ENCODE data around the gene SETD6. TPM values are rescaled to one million over a fixed set of nuclear protein-coding genes. Genes with fewer than 3 reads are reported as not detected.

SETD6 gene
- total RNA-seq, 1 experiment from 2014 or later: 35.2 TPM

DNA sequence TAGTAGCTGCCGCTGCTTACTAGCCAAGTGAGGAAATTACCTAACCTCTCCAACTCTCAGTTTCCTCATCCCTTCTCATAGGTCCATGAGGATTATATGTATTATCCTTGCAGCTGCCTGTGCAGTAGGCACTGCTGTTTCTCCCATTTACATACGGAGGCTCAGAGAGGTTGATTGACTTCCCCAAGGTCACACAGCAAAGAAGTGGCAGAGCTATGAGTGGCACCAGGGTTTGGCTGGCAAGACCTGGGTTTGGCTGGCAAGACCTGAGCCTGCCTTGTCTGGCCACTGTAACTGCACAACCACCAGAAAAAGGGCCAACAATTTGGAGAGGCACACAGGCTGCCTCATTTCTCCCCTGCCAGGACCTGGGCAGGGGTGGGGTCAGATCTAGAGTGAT is 17.8 kb upstream of the SETD6 start:
- H3K4me1 ChIP-seq (ENCODE audit: insufficient read depth, low read length, poor library complexity, severe bottlenecking): no peaks in the 10 kb centered on the region
- no peaks in the 10 kb centered on the region for H3K36me3 ChIP-seq (ENCODE audit: insufficient read depth, low read length, poor library complexity, severe bottlenecking)
- CTCF ChIA-PET: no interaction called here
- H3K27ac ChIP-seq (ENCODE audit: low read depth, low read length, poor library complexity, severe bottlenecking): no peak overlapping the region
- TF ChIP-seq EZH2 (IDR thresholded peaks at IDR 0.05; ENCODE audit: borderline replicate concordance, low read depth, low read length, poor library complexity, severe bottlenecking) (no peak), CTCF (conservative IDR thresholded peaks at IDR 0.05; ENCODE audit: low read depth, low read length) (no peak)
- POLR2A ChIA-PET (ENCODE audit: low non-redundant PET): no interaction called here
- no peak overlapping the region for H3K4me3 ChIP-seq (ENCODE audit: low read depth, low read length, poor library complexity, severe bottlenecking)
- H3K27me3 ChIP-seq (replicated peaks; ENCODE audit: insufficient read depth, low read depth, low read length, poor library complexity): no peaks in the 10 kb centered on the region
- intact Hi-C loops (cut with micrococcal nuclease; ENCODE audit: unreplicated experiment): loop anchor here (5.0 kb wide), 1 partner anchor 260 kb away; no protein-coding TSS in a partner anchor
- DNase-seq (ENCODE audit: low spot score): no peak
- BruUV-seq (replicated peaks): no TSS peak
- no peaks in the 10 kb centered on the region for H3K9me3 ChIP-seq (ENCODE audit: low read depth, low read length, poor library complexity, severe bottlenecking)

GRCh38 chr16:58497935-58498334 is 17.4 kb upstream of the SETD6 start:
- Histone ChIP-seq H3K4me1 (ENCODE audit: insufficient read depth, low read length, poor library complexity, severe bottlenecking) (no peaks in the 10 kb centered on the region), H3K9me3 (ENCODE audit: low read depth, low read length, poor library complexity, severe bottlenecking) (no peaks in the 10 kb centered on the region), H3K4me3 (ENCODE audit: low read depth, low read length, poor library complexity, severe bottlenecking) (no peak overlapping the region), H3K27ac (ENCODE audit: low read depth, low read length, poor library complexity, severe bottlenecking) (no peak overlapping the region), H3K27me3 (replicated peaks; ENCODE audit: insufficient read depth, low read depth, low read length, poor library complexity) (no peaks in the 10 kb centered on the region), H3K36me3 (ENCODE audit: insufficient read depth, low read length, poor library complexity, severe bottlenecking) (no peaks in the 10 kb centered on the region)
- DNase-seq (ENCODE audit: low spot score): no peak
- no TSS peak for BruUV-seq (replicated peaks)
- intact Hi-C loops (cut with micrococcal nuclease; ENCODE audit: unreplicated experiment): loop anchor here (5.0 kb wide), 1 partner anchor 259 kb away; no protein-coding TSS in a partner anchor
- CTCF ChIA-PET: no interaction called here
- TF ChIP-seq CTCF (conservative IDR thresholded peaks at IDR 0.05; ENCODE audit: low read depth, low read length): no peak
- no peak for TF ChIP-seq EZH2 (IDR thresholded peaks at IDR 0.05; ENCODE audit: borderline replicate concordance, low read depth, low read length, poor library complexity, severe bottlenecking)
- POLR2A ChIA-PET (ENCODE audit: low non-redundant PET): no interaction called here

GRCh38 chr16:58498341-58499091 is 16.8 kb upstream of the SETD6 start:
- no peak overlapping the region for H3K27ac ChIP-seq (ENCODE audit: low read depth, low read length, poor library complexity, severe bottlenecking)
- intact Hi-C loops (cut with micrococcal nuclease; ENCODE audit: unreplicated experiment): loop anchor here (5.0 kb wide), 1 partner anchor 259 kb away; no protein-coding TSS in a partner anchor
- DNase-seq (ENCODE audit: low spot score): no peak

More at GRCh38 chr16:58498341-58499091, 16.8 kb upstream of the SETD6 start:
- Histone ChIP-seq H3K4me3 (ENCODE audit: low read depth, low read length, poor library complexity, severe bottlenecking) (no peak overlapping the region), H3K9me3 (ENCODE audit: low read depth, low read length, poor library complexity, severe bottlenecking) (no peaks in the 10 kb centered on the region), H3K27me3 (replicated peaks; ENCODE audit: insufficient read depth, low read depth, low read length, poor library complexity) (no peaks in the 10 kb centered on the region), H3K4me1 (ENCODE audit: insufficient read depth, low read length, poor library complexity, severe bottlenecking) (no peaks in the 10 kb centered on the region), H3K36me3 (ENCODE audit: insufficient read depth, low read length, poor library complexity, severe bottlenecking) (no peaks in the 10 kb centered on the region)
- POLR2A ChIA-PET (ENCODE audit: low non-redundant PET): no interaction called here
- CTCF ChIA-PET: no interaction called here
- TF ChIP-seq CTCF (conservative IDR thresholded peaks at IDR 0.05; ENCODE audit: low read depth, low read length): no peak
- no peak for TF ChIP-seq EZH2 (IDR thresholded peaks at IDR 0.05; ENCODE audit: borderline replicate concordance, low read depth, low read length, poor library complexity, severe bottlenecking)
- no TSS peak for BruUV-seq (replicated peaks)
